Dermis microvascular lymphatic vessel endothelial cell (primary cell): ENCODE measurements around the gene IKZF1. TPM values are rescaled to one million over a fixed set of nuclear protein-coding genes. Genes with fewer than 3 reads are reported as not detected.
A peak's percentile ranks its signal among the peaks of the same experiment; 100 is the strongest.

Source experiments
- DNase-seq, 2 donors: peaks; one replicate each; pipeline versions ENCODE4 v3.0.0 to v3.0.0-alpha.2; 2010; ENCODE audit warnings: low read depth in 2 of 2
- total RNA-seq: library from RNA; depleted of rRNA; stranded (reverse); fragments of >200 nt; gene quantifications from 2 replicates; pipeline ENCODE4 v1.2.1, GENCODE V29; 2014

Gene IKZF1
- total RNA-seq: 0.13 and 0.38 TPM in 2 replicates

- DNase-seq: peak; percentile 3 to 19
Measured at GRCh38 chr7:50304129-50304910, at the start of gene IKZF1. Gene IKZF1, plus strand, starts transcription at chr7:50304716. Its CDS starts 14,346 bp downstream, at chr7:50319062.

DNA sequence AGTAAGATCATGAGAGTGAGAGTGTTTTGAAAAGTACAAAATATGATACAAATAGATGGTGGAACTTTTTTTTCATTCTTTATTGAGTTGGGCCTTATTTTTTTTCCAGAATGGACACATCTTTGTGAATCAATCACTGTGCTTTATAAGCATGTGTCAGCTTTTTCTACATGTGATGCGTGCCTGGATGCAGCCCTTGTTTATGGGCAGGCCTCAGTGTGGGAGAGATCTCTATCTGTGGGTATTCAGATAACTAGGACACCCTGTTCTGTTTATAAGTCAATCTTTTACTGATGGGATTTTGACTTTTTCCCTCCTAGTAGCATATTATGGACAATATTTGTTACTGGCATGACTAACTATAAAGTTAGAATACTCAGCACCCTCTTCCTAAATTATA lies 42.9 kb upstream of the IKZF1 start:
- DNase-seq: no peak

DNA sequence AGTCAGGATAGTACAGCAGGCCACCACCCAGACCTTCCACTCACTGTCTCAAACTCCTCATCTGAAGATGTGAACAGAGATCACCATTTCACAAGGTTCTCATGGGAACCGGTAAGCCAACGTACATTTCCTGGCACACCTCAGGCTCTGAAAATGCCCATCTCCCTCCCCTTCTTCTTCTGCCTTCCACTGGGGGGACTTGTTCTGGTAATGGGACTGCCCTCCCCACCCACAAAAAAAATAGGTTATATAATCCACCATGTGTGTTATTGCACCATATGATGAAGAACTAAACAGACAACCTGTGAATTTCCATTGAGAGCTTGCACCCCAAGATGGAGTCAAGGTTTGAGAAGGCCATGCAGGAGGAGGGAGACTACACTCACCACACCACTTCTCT lies 42.1 kb upstream of the IKZF1 start:
- DNase-seq: no peak

DNA sequence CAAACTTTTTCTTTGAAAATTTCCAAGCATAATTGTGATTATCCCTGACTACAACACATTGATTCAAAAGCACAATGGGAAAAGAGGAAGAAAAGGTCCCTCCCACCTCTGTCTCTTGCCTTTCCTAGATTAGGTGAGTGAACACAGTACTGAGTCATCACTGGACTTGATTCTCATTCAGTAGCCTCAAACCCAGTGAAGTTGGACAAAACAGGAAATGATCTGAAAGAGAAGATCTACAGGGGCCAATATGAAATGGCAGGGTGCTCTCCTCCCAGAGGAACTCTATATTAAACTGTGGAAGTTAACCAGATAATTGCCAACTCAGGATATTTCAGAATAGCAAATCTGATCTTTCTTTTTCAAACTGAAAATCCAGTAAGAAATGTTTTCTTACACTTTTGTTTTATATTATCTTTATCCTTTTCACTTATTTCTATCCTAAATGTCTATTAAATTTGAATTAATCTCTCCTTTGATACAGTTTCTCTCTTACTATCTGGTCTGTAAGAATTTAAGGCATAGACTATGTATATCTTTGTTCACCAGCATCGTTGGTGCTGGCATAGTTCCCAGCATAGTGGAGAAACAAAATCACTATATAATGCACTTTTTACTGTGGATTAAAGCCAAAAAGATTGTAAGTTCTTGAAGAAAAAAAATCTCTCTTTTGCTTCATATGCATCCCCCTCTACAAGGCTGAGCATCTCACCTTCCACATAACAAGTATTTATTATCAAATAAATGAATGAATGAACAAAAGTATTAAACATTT lies 41.4 kb upstream of the IKZF1 start:
- DNase-seq: no peak

DNA sequence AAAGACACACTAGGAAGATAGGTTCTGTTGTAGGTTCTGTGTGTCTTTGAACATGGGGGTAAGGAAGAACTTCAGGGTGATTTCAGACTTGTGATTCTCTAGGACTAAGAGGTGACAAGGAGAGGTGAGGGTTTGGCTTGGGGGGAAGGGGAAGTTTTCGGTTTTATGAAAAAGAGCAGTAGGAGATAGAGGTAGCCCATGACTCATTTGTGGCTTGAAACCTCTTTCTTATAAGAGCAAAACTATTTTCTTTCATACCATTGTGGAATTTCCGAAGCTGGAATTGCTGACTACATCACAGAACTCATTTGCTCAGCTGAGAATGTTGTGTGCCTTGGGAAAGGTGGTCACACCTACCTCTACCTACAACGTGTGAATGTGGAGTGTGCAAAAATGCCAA lies 39.6 kb upstream of the IKZF1 start:
- no peak for DNase-seq

DNA sequence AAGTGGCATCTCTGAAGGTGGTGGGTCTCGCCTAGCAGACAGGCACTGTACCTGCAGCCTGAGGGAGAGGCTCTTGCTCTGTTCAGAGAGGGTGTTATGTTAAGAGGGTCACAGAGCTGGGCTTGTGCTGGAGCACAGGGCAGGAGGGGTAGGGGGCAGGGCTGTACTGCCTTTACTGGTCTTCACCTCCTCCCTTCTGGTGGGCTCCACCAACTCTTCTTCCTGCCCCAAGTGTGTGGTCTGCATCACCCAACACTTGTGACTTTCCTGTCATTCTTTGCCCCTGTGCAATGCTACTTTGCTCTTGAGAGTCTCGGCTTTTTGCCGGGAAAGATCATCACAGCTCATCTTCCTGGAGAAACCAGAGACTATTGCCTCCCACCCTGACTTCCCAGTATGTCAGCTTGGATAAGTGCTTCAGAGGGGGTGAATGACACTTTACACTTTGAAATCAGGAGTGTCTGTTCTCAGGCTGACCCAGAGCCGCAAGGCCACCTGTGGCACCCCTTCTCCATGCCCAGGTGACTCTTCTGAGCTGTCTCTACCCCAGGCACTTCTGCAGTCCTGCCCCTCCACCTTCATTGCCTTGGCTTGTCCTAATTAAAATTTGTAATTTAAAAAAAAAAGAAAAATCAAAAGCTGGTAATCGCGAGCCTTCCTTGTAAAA lies 38.4 kb upstream of the IKZF1 start:
- no peak for DNase-seq

GRCh38 chr7:50266635-50267386 lies 37.7 kb upstream of the IKZF1 start:
- no peak for DNase-seq

DNA sequence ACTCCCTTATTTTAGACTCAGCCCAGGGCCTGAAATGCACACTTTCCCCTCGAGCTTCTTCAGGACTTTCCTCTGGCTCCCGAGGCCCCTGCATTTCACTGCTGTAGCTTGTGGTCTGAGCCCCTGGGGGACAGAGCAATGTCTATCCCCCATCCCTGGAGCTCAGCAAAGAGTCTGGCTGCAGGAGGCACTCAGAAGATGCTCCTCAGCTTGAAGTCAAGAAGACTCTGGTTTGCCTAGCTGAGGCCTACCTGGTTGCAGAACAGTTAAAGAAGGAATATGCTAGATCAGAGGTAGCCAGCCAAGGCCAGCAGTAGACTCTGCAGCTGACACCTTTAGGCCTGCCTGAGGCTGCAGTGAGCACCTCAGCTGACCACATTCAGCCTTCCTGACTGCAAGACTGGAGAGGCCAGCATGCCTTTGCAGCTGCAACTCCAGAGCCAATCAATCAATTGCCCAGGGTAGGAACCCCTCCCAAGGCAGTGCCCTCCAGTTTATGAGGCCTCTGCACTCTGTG lies 36.9 kb upstream of the IKZF1 start:
- DNase-seq: no peak

- no peak for DNase-seq
Measured at GRCh38 chr7:50268223-50268622, 36.3 kb upstream of the IKZF1 start.

DNA sequence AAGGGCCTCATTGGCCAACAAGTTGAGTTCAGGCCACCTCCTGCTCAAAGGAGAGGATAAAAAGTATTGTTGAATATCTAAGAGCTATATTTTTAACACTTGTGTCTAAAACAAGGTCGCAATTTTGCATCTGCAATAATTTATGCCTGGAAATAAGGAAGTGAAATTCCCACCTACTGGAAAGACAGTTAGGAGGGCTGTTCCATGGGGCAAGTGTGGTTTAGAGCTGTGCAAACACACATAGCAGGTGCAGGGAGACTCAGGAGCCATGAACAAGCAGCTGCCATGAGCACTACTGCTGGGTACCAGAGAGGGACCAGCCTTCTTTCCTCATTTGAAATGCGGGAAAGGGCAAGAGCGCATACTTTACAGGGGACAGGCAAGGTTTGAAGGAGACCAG lies 35.5 kb upstream of the IKZF1 start:
- no peak for DNase-seq

DNA sequence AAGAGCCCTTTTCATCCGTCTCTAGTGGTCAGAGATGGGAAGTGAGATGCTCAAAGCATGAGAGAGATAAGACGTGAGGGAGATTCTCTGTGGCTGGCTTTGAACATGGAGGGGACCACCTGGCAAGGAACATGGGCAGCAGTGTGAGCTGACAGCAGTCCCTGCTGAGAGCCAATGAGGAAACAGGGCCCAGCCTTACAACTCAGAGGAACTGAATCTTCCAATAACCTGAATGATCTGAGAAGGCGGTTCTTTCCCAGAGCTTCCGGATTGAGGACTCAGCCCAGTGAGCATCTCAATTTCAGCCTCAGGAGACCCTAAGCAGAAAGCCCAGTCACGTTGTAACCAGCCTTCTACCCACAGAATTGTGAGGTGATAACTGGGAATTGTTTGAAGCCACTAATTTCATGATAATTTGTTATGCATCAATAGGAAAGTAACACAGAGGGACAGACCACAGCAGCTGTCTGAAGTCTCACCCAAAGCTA lies 33.9 kb upstream of the IKZF1 start:
- DNase-seq: no peak

DNA sequence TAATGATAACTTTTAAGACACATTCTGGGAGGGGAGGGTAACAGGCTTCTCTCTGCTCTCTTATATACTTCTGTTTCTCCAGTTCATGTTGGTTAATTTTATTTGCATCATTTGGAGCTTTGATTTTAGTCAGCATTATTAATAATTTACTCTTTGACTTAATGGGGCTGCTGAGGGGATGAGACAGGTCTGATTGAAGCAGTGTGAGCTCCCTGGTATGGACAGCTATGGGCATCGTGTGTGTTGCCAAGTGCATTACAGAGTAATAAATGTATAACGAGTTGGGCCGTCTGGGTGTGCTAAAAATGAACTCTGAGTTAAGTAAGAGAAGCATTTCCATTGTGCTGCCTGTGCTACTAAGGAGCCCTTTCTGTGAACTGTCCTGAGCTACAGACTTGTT lies 31.7 kb upstream of the IKZF1 start:
- DNase-seq: no peak

- no peak for DNase-seq
Measured at GRCh38 chr7:50273301-50273700, 31.2 kb upstream of the IKZF1 start.

DNA sequence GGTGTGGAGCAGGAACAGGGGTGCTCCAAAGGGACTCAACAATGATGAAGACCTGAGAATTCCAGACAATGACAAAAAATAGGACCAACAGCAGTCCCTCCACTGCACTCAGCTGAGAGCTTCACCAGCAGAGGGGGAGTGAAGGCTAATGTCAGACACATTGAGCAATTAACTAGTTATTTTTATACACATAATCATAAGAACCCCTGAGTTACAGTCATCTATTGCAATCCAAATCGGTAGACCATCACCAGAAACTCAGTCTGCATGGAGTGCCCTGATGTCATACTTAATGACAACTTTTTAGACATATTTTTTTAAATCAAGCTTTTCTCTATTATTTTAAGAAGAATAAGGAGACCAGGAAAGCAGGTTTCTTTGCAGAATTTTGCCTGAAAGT lies 30.6 kb upstream of the IKZF1 start:
- no peak for DNase-seq

DNA sequence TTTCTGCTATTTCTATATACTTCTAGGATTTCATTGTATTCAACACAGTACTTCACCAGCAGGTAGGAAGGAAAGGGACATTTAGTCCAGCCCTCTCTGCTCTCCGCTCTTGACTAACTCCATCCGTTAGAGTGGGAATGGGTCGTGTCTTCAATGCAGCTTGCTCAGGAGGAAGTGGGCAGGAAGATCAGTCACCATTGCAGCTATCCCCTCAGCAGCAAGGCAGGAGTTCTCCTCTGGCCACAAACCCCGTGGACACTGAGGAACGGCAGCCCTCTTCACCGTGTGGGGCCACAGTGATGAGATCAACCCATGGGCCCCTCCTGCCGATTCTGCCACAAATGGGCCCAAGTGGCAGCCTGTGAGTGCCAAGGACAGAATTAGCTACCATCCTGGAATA lies 30.2 kb upstream of the IKZF1 start:
- DNase-seq: no peak

GRCh38 chr7:50275430-50275829 lies 29.1 kb upstream of the IKZF1 start:
- no peak for DNase-seq

DNA sequence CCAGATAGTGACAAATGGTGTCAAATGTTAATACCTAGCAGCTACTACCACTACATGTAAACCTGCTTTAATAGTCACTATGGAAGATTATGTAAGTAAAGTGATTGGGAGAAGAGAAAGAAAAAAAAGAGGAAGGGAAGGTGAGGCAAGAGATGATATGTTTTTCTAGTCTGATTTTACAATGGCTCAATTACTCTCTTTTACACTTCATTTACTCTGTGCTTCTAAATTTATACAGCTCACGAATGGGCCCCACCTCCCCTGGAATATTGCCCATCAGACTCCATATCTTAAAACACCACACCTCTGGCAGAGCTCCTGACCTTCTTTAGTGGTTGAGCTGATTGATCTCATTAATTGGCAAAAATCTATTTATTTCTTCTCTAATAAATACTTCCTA lies 28.0 kb upstream of the IKZF1 start:
- no peak for DNase-seq

GRCh38 chr7:50278120-50278519 lies 26.4 kb upstream of the IKZF1 start:
- DNase-seq: no peak

GRCh38 chr7:50281680-50282445 lies 22.7 kb upstream of the IKZF1 start:
- no peak for DNase-seq

DNA sequence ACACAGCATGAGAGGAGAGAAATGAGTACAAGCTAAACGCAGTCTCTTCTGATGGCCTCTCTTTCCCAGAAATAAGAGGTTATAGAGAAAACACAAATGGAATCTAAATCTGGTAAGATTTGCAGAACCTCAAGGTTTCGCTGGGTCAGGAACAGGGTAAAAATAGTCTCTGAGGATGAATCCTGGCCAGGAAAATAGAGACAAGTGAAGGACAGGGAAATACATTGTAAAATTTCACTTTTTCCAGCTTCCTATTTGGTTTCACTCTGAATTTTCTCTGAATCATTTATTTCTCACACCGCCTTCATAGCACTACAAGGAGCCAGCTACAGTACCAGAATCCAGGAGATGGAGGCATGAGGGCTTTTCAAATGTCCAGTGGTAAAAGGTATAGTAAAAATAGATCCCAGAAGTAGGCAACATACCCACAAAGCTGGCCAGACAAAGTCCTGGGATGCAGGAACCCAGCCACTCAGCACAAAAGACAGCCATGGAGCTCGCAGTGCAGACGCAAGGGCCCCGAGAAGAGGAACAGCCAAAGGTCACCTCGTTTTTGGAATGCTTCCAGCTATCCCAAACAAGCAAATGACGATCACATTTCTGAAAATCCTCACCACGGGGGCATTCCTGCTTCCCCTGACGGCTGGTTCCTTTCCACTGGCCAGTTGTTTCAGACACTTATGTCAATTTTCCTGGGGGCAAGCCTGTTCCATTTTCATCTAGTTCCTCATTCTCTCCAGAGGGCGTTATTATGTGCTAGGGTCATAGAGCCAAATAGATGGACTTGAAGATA lies 21.5 kb upstream of the IKZF1 start:
- DNase-seq: no peak
